ENCODE measurements around the gene P4HA2. TPM values are rescaled to one million over a fixed set of nuclear protein-coding genes. Genes with fewer than 3 reads are reported as not detected.
A peak's percentile ranks its signal among the peaks of the same experiment; 100 is the strongest.

Gene P4HA2
- total and polyA plus RNA-seq, 9 of the 15 experiments (the other 6 are each of a cell fraction or from before 2014, with no cell fraction given): 9.6 to 50.0 (median 12.7) TPM

- TF ChIP-seq SMAD2 (IDR thresholded peaks at IDR 0.05; ENCODE audit: low read depth, low read length) (no peak), EGR1 (conservative IDR thresholded peaks at IDR 0.05) (no peak), ETS2 (tag; IDR thresholded peaks at IDR 0.05; ENCODE audit: borderline replicate concordance, poor library complexity, severe bottlenecking) (no peak), ZC3H8 (IDR thresholded peaks at IDR 0.05) (no peak), BRF2 (IDR thresholded peaks at IDR 0.05; ENCODE audit: borderline replicate concordance, insufficient read depth, insufficient read length) (no peak), ATF3 (IDR thresholded peaks at IDR 0.05) (no peak; the same call in 1 of the 2 replicates), ATF3 (CRISPR knock-in tag; conservative IDR thresholded peaks at IDR 0.05) (no peak), ZNF316 (IDR thresholded peaks at IDR 0.05) (no peak; the same call in 1 of the 2 replicates), TRIM28 (IDR thresholded peaks at IDR 0.05) (no peak), MEIS2 (IDR thresholded peaks at IDR 0.05; ENCODE audit: partially characterized antibody) (no peak), ZNF766 (CRISPR knock-in tag; conservative IDR thresholded peaks at IDR 0.05) (no peak), SP1 (CRISPR knock-in tag; IDR thresholded peaks at IDR 0.05) (no peak), MAFK (IDR thresholded peaks at IDR 0.05; ENCODE audit: low read length) (no peak; the same call in 1 of the 2 replicates), RBM15 (IDR thresholded peaks at IDR 0.05; ENCODE audit: insufficient read depth, low read length) (no peak), NR0B1 (IDR thresholded peaks at IDR 0.05; ENCODE audit: partially characterized antibody) (no peak), GABPA (tag; conservative IDR thresholded peaks at IDR 0.05; ENCODE audit: low read depth) (peak; percentile 95), ZNF780A (CRISPR knock-in tag; IDR thresholded peaks at IDR 0.05) (no peak), HDAC1 (IDR thresholded peaks at IDR 0.05) (no peak), MTA3 (IDR thresholded peaks at IDR 0.05; ENCODE audit: borderline replicate concordance) (no peak), NFE2 (IDR thresholded peaks at IDR 0.05; ENCODE audit: low read depth) (peak; percentile 61), ATF2 (CRISPR knock-in tag; IDR thresholded peaks at IDR 0.05) (no peak), ZBTB12 (CRISPR knock-in tag; IDR thresholded peaks at IDR 0.05) (no peak), GABPB2 (CRISPR knock-in tag; conservative IDR thresholded peaks at IDR 0.05) (no peak), FOXA1 (IDR thresholded peaks at IDR 0.05; ENCODE audit: borderline replicate concordance) (no peak), LARP7 (IDR thresholded peaks at IDR 0.05) (no peak), MCM7 (IDR thresholded peaks at IDR 0.05) (no peak)
These were observed 37.4 kb downstream of the P4HA2 start (continued) for GRCh38 chr5:132190161-132190817.

All from K562 (cell line).